Upper lobe of left lung (tissue), 4 donors: ENCODE results near the gene CHDH.

Experiments
- CTCF ChIP-seq, 6 experiments: fragments of 450-650 bp in 4 of 6; fragments of 200-600 bp in 2 of 6; sonication (generic) in 2 of 6; IDR thresholded peaks; one replicate each; pipeline ENCODE4 v1.5.1; 2016 to 2019; ENCODE audit warnings: antibody characterized with exemption in 6 of 6
- EP300 ChIP-seq, 4 donors: sonication (generic); formaldehyde crosslinking; IDR thresholded peaks; one replicate each; pipeline ENCODE4 v1.5.1; 2017; ENCODE audit warnings: antibody characterized with exemption in 4 of 4, control low read depth in 2 of 4
- POLR2A ChIP-seq, 4 donors: fragments of 450-650 bp; IDR thresholded peaks; one replicate each; pipeline ENCODE4 v1.5.1; 2016 to 2017; ENCODE audit warnings: antibody characterized with exemption in 4 of 4, mild to moderate bottlenecking in 2 of 4
- POLR2AphosphoS5 ChIP-seq, 2 donors: sonication (generic); formaldehyde crosslinking; IDR thresholded peaks; one replicate each; pipeline ENCODE4 v1.5.1; 2017; ENCODE audit warnings: antibody characterized with exemption in 2 of 2

GRCh38 chr3:53815067-53815466 is 31.2 kb downstream of the CHDH start:
- no peak for TF ChIP-seq CTCF (IDR thresholded peaks at IDR 0.05)
- no peak for TF ChIP-seq EP300 (IDR thresholded peaks at IDR 0.05)
- TF ChIP-seq POLR2A (IDR thresholded peaks at IDR 0.05) = no peak
- no peak for TF ChIP-seq POLR2AphosphoS5 (IDR thresholded peaks at IDR 0.05)
